NCI-H1436 treated with DMSO at 0.1 percent for 48 hours (cell line): ENCODE measurements around the gene PANK4.
"Not testable (repeated sequence)": the region's sequence is repeated elsewhere in the genome, so short reads cannot be mapped to it uniquely, and the experiment has no call there.

Source experiments
- DNase-seq: peaks from one replicate; lab custom pipeline; 2025; lab: John Stamatoyannopoulos, UW

PANK4 gene

GRCh38 chr1:2525920-2526823 lies at the start of gene PANK4:
PANK4 (minus strand) TSS chr1:2526596; CDS start chr1:2526587, 9 bp downstream.
- DNase-seq: peak; percentile 43

- DNase-seq: no peak
Measured at GRCh38 chr1:2574350-2574749, 48.0 kb upstream of the PANK4 start.

- no peak for DNase-seq
Measured at GRCh38 chr1:2573250-2573920, 47.0 kb upstream of the PANK4 start.

GRCh38 chr1:2571348-2571747 lies 45.0 kb upstream of the PANK4 start:
- DNase-seq: no peak

GRCh38 chr1:2570332-2570731 lies 43.9 kb upstream of the PANK4 start:
- no peak for DNase-seq

GRCh38 chr1:2569703-2570102 lies 43.3 kb upstream of the PANK4 start:
- not testable (repeated sequence) for DNase-seq

- no peak for DNase-seq
Measured at GRCh38 chr1:2569060-2569459, 42.7 kb upstream of the PANK4 start.

GRCh38 chr1:2568187-2568816 lies 41.9 kb upstream of the PANK4 start:
- DNase-seq: not testable (repeated sequence)

GRCh38 chr1:2567083-2567679 lies 40.8 kb upstream of the PANK4 start:
- no peak for DNase-seq

- DNase-seq: no peak
Measured at GRCh38 chr1:2566101-2567045, 40.0 kb upstream of the PANK4 start.

GRCh38 chr1:2564815-2565374 lies 38.5 kb upstream of the PANK4 start:
- DNase-seq: no peak

- no peak for DNase-seq
Measured at GRCh38 chr1:2564006-2564814, 37.8 kb upstream of the PANK4 start.

GRCh38 chr1:2563205-2563604 lies 36.8 kb upstream of the PANK4 start:
- DNase-seq: no peak

- DNase-seq: no peak
Measured at GRCh38 chr1:2561898-2562895, 35.8 kb upstream of the PANK4 start.

- no peak for DNase-seq
Measured at GRCh38 chr1:2561446-2561845, 35.0 kb upstream of the PANK4 start.

GRCh38 chr1:2560299-2561073 lies 34.1 kb upstream of the PANK4 start:
- DNase-seq: no peak

- DNase-seq: no peak
Measured at GRCh38 chr1:2559509-2560298, 33.3 kb upstream of the PANK4 start.
